HK-2 (cell line): ENCODE measurements around the gene PALM3.

ENCODE experiments used
- DNase-seq: peaks from one replicate; pipeline ENCODE4 v3.0.0-alpha.2; 2018; ENCODE audit not compliant: unreplicated experiment

Gene PALM3, protein sequence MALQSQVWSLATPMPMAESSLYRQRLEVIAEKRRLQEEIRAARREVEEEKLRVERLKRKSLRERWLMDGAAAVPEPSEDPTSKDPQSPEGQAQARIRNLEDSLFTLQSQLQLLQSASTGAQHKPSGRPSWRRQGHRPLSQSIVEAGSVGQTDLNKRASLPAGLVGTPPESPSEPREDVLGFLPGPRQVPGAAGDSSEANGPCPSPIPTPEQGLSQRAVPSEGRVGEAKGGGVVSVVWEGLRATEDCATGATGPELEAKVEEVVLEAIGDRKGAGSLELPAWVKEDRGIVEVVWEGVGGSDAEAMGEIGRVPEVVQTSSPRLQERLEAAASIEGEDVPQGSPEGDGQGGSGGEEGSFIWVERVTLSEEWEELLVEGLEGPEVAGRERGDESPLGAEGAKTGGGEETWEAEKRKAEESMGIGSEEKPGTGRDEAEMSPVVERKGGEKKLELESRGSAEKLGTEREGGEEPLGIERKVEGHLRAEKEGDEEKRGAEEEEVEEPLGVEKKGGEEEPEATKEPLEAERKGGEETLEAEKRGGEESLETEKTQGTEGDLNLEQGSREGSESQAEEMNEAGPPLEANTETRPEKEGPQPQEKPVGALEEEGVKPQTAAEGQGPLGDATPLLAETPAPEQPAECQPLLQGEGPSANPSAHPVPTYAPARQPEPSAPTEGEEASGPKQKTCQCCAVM

DNA sequence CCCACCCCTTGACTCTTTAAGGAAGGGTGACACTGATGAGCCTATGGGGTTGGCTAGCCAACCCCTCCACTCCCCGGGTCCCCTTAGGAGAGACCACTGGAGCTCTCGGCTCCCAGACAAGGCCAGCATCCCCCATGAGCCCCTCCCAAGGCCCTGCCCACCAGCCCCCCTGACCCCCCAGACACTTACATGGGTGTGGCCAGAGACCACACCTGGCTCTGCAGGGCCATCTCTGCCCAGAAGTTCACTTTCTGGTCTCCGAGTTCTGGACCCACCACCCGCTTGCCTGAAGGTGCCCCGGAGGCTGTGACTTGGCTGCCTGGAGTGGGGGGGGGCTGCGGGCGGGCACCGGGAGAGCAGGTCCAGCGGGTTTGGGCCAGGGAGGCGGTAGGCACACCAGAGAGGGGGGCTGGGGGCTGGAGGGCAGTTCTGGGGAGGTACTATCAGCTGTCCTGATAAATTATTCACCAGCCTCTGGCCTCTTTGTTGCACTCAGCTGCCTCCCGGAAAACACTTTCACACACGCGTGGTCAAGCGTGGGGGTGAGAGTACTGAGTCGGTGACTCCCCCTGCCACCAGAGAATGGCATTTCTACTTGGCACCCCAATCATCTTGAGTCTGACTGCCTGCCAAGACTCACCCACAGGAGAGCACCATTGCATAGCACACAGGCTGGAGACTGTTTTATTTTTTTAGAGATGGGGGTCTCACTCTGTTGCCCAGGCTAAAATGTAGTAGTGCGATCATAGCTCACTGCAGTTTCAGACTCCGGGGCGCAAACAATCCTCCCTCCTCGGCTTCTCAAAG lies at the start of gene PALM3:
Gene PALM3 (minus strand): TSS at position 326 of the 807 bp plus-strand sequence. CDS start 96 bp downstream, at position 230.
- DNase-seq: no peak

DNA sequence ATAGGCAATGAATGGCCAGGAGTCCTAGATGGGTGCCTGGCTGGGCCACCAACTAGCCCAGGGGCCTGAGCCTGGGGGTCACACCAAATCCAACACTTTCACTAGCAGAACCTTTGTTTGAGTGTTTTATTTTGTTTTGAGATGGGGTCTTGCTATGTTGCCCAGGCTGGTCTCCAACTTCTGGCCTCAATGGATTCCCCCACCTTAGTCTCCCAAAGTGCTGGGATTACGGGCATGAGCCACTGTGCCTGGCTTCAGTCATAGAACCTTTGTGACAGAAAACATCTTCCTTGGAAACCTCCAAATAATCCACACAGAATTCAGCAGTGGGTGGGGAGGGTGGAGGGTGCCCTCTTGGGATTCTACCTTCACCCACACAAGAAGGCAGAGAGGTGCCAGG lies 49.6 kb upstream of the PALM3 start:
- DNase-seq: no peak

DNA sequence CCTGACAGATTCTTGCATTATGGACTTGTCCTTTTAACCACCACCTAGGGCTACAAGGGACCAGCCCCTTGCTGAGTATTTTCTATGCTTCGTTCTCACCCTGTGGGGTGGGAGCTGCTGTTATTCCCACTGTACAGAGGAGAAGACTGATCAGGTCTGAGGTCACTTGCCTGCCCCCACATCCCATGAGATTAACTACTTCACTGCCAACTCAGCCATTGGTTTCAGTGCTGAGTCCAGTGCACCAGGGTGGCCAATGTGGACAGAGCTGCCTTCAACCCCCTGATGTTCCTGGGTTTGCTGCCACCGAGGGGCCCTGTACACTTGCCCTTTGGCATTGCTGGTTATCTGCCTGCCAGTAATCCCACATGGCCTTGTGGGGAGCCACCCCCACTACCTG lies 48.8 kb upstream of the PALM3 start:
- DNase-seq: no peak

DNA sequence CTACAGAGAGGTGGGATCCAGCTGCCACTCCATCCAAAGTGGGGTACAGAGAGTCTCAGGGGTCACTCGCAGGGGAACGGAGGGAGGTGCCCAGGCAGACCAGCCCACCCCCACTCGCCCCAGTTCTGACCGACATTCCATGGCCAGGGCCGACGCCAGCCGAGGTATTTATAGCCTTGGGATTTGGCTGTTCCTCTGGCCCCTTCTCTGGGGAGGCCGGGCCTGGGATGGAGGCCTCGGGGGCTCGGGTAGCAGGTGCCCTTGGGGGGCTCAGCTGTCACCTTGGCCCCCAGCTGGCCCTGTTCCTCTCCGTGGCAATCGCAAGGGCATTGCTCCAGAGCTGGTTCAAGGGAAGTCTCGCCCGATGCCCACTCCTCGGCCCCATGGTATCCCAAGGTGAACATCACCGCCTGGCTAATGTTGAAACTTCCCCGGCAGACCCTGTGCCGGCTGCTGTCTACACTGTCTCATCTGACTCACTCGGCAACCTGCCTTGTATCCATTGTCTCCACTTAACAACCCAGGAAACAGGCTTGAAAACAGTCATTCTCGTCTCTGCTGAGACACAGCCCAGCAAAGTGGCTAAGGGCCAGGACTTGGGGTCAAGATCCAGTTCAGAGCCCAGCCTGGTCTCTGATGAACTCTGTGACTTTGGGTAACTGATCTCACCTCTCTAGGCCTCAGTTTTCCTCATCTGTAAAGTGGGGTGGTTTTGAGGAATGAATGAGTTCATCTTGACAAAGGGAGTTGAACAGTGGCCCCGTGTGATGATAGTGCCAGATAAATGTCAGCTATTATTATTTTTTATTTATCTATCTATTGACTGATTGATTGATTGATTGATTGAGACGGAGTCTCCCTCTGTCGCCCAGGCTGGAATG lies 45.9 kb upstream of the PALM3 start:
- DNase-seq: no peak

DNA sequence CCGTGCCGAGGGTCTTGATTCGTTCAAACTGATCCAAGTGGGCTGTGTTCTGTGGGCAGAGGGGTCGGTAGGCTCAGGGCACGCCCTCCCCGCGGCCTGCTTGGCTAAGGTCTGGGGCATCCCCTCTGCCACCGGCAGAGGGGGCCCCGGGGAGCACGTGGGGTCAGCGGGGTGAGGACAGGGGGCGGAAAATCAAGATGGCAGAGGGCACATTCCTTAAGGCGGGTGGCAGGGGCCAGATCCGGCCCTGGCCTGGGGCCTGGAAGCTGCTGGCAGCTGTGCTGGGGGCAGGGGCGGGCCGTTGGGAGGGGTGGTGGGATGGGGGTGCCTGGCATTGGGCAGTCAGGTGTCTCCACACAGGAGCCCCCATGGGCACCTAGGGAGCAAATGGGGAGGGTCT lies 45.0 kb upstream of the PALM3 start:
- DNase-seq: no peak

DNA sequence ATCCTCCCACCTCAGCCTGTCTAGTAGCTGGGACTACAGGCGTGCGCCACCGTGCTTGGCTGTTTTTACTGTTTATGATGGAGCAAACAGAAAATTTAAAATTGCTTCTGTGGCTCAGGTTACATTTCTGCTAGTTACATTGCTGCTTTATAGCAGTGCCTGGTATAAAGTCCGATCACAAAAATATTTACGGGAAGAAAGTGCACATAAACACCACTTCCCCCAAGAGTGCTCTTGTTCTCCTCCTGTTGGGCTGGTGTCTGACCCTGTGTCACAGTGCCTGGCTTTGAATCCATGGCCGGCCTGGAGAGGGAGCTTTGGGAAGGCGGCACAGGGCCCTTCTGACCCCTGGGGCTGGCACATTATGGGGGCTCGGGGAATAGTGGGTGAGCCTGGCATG lies 43.8 kb upstream of the PALM3 start:
- no peak for DNase-seq

DNA sequence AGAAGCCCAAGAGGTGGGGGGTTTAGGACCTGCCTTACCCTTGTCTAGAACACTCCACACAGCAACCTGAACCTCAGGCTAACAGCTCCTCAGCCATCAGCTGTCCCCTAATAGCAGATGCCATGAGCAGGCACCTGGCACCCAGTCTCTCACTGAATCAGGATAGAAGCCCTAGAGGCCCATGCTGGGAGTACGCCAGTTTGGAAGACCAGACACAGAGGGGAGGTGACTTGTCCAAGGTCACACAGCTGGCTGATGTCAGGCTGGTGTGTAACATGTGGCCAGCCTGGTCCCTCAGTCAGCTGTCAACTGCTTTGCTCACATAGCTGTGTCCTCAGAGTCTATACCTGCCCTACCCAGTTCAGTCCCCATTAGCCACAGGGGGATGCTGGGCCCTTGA lies 41.4 kb upstream of the PALM3 start:
- DNase-seq: no peak

DNA sequence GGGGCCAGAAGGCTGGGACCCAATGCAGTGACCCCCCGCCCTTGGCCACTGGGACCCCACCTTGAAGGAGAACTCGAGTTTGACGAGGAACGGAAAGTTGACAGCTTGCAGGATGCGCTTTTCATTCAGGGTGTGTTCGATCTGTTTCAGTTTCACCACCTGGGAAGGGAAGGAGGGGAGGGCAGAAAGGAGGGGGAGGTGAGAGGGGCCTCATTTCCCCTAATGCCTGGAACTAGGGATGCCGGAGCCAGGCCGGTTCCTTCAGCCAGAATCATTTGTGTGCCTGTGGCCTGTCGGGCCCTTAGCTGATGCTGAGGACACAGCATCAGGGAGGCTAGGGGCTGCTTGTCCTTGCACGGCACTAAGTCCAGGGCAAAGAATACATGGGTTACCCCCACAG lies 40.9 kb upstream of the PALM3 start:
- DNase-seq: no peak

DNA sequence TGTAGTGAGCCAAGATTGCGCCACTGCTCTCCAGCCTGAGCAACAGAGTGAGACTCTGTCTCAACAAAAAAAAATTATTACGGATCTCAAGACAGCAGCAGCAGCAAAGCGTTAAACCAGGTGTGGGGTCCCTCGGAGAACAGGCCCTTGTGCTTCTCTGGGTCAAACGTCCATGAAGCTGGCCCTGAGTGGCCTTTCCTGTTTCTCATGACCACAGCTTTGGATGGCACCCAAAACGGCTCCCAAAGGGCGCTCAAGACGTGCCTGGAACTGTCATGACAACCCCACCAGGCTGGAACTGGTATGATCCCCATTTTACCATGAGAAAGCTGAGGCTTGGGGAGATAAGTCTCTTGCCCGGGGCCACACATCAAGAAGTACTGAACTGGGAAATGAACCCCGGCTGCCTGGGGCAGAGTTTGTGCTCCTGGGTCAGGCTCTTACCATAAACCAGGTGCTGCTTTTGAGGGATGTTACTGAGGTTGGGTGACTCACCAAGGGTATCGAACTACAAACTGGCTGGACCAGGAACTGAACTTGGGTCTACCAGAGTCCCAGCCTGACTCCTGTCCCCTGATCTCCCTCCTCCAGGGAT lies 40.3 kb upstream of the PALM3 start:
- DNase-seq: no peak

DNA sequence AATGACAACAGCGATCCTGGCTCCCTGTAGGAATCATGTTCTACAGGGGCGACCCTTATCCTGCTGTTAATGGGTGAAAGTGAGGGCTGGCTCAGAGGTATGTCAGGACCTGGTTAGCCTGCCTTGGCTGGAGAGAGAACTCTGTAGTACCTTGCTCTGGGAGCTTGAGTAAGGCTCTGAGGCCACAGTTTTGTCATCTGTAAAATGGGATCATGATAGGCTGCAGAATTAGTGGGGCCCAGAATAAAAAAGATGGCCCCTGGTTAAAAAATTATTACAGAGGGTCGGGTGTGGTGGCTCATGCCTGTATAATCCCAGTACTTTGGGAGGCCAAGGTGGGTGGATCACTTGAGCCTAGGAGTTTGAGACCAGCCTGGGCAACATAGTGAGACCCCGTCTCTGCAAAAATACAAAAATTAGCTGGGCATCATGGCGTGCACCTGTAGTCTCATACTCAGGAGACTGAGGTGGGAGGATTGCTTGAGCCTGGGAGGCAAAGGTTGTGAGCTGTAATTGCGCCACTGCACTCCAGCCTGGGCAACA lies 39.2 kb upstream of the PALM3 start:
- DNase-seq: no peak

DNA sequence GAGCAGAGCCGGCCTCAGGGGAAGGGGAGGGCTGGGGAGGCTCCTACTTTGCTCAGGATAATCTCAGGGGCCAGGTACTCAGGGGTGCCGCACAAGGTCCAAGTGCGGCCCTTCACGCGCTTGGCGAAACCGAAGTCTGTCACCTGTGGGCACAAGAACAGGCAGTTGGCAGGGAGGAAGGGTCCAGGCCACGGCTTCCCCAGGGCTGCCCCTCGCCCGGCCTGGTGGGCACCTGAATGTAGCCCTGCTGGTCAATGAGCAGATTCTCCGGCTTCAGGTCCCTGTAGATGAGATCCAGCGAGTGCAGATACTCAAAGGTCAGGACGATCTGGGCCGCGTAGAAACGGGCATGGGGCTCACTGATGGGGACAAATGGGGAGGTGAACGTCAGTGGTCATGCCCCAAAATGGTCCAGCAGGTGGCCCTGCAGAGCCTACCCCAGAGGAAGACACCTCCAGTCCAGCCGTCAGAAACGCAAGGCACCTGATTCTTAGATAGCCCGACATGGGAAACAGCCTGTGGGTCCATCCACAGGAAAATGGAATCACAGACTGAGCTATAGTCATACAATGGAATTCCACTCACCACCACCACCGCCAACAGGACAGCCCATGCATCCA lies 35.8 kb upstream of the PALM3 start:
- no peak for DNase-seq

DNA sequence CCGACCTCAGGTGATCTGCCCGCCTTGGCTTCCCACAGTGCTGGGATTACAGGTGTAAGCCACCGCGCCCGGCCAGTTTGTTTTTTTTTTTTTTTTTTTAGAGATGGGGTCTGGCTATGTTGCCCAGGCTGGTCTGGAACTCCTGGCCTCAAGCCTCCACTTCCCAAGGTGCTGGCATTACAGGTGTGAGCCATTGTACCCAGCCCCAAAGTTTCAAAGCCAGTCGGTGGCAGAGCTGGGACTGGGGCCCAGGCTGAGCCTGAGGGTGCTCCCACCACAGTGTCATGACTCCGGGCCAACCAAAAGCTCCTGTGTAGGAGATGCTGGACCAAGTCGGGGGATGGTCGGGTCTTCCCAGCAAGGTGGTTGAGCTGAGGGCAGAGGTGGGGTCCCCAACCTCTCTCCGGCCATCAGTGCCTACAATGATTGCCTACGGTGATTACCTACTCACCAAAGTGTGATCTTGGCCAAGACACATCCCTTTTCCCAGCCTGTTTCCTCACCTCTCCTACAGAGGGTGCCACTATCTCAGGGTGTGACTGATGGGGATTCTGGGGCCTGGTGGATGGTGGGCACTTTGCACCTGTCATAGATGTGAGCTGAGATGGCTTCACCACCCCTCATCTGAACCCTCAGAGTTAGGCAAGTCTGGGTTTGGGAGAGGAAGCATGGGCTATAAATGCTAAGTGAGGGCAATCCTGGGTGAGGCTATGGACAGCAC lies 34.6 kb upstream of the PALM3 start:
- no peak for DNase-seq

DNA sequence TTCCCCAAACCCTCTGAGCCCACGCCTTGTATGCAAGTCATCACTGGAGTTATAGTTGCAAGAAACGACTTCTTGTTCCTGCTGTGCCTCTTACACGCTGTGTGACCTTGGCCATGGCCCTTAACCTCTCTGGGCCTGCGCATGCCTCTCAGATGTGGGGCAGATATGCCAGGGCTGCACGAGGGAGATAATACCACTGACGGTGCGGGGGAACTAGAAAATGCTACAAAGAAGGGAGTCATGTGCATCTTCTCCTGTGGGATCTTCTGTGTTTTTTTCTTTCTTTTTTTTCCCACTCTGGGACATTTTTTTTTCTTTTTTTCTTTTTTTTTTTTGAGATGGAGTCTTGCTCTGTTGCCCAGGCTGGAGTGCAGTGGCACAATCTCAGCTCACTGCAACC lies 33.0 kb upstream of the PALM3 start:
- no peak for DNase-seq

DNA sequence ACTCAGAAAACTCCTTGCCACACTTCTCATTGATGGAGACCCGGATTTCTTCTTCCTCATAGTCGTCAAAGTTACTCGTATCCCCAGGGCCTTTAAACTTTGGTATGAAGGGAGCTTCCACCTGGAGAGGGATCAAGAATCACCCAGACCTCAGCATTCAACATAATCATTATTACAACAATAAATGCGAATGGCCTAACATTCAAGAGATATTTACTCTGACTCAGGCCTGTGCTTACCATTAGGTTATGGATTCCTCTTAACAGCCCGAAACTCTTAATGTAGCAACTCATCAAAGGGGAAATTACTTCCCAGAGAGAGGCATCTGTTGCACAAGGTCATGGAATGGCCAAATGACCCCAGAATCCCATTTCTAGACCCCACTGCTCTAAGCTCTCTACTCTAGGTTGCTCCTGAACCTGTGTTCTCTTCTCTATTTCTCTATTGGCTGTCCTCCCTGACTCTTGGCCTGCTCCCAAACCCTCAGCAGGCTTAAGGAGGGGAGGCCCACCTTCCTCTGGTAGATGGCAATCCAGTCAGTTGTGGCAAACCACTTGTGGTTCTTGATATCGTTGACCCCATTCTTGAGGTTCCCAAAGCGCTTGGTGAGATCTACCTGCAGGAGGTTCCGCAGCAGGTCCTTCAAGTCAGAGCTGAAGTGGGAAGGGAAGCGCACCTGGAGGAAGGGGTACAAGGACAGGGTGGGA lies 31.4 kb upstream of the PALM3 start:
- DNase-seq: no peak

DNA sequence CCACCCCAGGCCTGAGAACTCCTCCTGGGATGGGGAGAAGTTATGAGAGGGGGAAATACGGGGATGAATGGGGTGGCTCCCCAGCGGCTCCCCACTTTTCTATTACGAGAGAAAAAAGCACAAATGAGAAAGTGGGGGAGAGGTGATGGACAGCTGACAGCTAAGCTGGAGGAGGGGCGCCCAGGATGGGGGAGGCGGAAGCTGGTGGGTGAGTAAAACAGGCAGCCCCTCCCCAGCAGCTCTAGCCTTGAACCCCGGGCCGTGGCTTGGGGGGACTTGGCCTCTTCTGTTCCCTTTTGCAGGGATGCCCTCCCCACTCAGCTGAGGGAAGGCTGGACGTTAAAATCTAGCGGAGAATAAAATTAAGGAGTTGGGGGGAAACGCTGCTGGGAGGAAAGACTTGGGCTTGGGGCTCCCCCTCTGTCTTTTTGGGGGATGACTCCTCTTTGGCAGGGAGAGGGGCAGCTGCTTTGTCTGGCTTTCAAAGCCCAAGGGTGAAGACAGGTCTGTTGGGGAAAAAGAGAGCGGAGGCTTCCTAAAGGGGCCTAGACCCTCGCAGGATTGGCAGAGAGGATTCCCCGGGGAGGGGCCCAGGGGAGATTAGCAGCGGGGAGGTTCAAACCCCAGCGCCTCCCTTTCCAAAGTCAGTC lies 30.1 kb upstream of the PALM3 start:
- DNase-seq: no peak

DNA sequence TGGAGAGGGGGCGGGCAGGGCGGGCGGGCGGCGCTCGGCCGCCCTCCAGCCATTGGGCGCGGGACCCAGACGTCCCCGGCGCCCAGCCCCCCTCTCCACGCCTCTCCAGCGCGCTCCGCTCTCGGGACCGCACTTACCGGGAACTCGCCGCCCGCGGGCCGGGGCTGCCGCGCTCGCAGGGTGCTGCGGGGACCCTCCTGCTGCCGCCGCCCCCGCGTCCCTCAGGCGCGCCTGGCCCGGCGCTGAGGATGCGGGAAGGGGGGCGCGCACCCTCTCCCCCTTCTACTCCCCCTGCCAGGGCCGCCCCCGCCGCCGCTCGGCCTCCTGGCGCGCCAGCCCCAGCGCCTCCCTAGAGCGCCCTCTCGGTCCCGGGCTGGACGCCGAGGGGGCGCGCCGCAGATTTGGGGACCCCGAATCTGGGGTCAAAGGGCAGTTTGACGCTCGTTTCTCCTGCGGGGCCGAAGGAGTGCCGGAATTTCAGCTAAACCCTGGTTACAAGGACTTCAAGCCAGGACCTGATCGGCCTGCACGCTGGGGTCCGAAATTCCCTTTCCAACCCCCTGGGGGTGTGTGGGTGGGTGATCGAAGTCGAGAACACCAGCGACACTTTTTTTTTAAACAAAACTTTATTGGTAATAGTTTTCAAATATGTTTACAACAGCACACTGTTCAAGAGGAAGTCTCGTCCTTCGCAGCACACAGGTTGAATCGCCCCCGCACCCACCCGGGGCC lies 29.4 kb upstream of the PALM3 start:
- peak; percentile 55 for DNase-seq

DNA sequence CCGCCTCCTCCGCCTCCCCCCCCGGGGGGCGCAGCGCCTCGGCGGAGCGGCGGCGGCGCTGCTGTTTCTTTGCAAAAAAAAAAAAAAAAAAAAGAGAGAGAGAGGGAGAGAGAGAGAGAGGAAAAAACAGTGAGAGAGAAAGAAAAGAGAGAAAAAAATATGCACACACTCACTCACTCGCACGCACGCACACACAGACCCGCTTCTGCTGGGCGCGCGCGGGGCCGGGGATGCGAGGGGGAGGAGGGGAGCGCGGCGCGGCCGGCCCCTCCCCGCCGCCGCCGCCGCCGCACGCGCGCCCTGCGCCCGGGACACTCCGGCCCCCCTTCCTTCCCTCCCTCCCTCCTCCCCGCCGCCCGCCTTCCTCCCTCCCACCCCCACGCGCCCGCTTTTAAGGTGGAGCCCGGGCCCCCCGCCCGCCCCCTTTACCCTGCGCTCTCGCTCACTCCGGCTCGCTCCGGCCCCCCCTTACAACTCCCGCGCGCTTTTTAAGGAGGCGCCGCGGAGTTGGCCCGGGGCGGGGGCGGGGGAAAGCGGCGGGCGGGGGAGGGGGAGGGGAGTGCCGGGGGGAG lies 28.7 kb upstream of the PALM3 start, which contains the start of gene SAMD1:
Gene SAMD1 (minus strand): TSS at position 243 of the 572 bp plus-strand sequence.
- peak; percentile 86 for DNase-seq
